PC-9 (cell line): ENCODE measurements around the gene OR56B1. TPM values are rescaled to one million over a fixed set of nuclear protein-coding genes. Genes with fewer than 3 reads are reported as not detected.
"Not testable (repeated sequence)": the region's sequence is repeated elsewhere in the genome, so short reads cannot be mapped to it uniquely, and the experiment has no call there.

ENCODE experiments used
- BruUV-seq: library from RNA; stranded (reverse); fragments of 400-500 nt; replicated peaks from 2 replicates; lab custom pipeline; 2021; lab: Mats Ljungman, UMichigan
- CTCF ChIA-PET: fragments of 300-600 bp; sonication (Branson Sonifier 250); formaldehyde crosslinking; loops from one replicate; lab custom pipeline; 2022; ENCODE audit warnings: antibody characterized with exemption; lab: Charles Lee
- POLR2A ChIA-PET: fragments of 300-600 bp; sonication (Branson Sonifier 250); formaldehyde crosslinking; loops from one replicate; lab custom pipeline; 2022; ENCODE audit warnings: antibody characterized with exemption; ENCODE audit not compliant: unreplicated experiment; lab: Charles Lee
- DNase-seq, 2 experiments: peaks; one replicate each; pipeline versions ENCODE4 v3.0.0 to v3.0.0-alpha.2; 2015 to 2022; ENCODE audit warnings: mixed read lengths in 1 of 2
- H2AFZ ChIP-seq: fragments of 200-600 bp; sonication (generic); 2 replicates; pipeline ENCODE4 v1.8.1; 2017; ENCODE audit warnings: antibody characterized with exemption
- H3F3A ChIP-seq: fragments of 200-600 bp; sonication (generic); 2 replicates; pipeline ENCODE4 v1.8.1; 2017; ENCODE audit warnings: antibody characterized with exemption, mild to moderate bottlenecking, low read depth; ENCODE audit not compliant: insufficient read depth
- H3K27ac ChIP-seq: fragments of 200-600 bp; sonication (generic); 2 replicates; pipeline ENCODE4 v1.6.1; 2016; ENCODE audit warnings: mixed run types
- H3K27me3 ChIP-seq: fragments of 200-600 bp; sonication (generic); 2 replicates; pipeline ENCODE4 v1.6.1; 2016; ENCODE audit warnings: low read depth, mixed run types; ENCODE audit not compliant: insufficient read depth
- H3K36me3 ChIP-seq: fragments of 200-600 bp; sonication (generic); 2 replicates; pipeline ENCODE4 v1.6.1; 2016; ENCODE audit warnings: low read depth, mixed run types
- H3K4me1 ChIP-seq: fragments of 200-600 bp; sonication (generic); replicated peaks from 2 replicates; pipeline ENCODE4 v1.6.1; 2016; ENCODE audit warnings: mixed run types; ENCODE audit not compliant: insufficient read depth
- H3K4me2 ChIP-seq: fragments of 200-600 bp; sonication (generic); 2 replicates; pipeline ENCODE4 v1.6.1; 2017; ENCODE audit warnings: mixed run types
- H3K4me3 ChIP-seq: fragments of 200-600 bp; sonication (generic); 2 replicates; pipeline ENCODE4 v1.6.1; 2016; ENCODE audit warnings: mixed run types
- H3K79me2 ChIP-seq: fragments of 200-600 bp; sonication (generic); 2 replicates; pipeline ENCODE4 v1.6.1; 2017; ENCODE audit warnings: low read depth, mixed run types
- H3K9me2 ChIP-seq: fragments of 200-600 bp; sonication (generic); 2 replicates; pipeline ENCODE4 v1.8.1; 2017; ENCODE audit warnings: mild to moderate bottlenecking; ENCODE audit not compliant: insufficient read depth
- H3K9me3 ChIP-seq: fragments of 200-600 bp; sonication (generic); 2 replicates; pipeline ENCODE4 v1.8.1; 2016; ENCODE audit warnings: low read depth; ENCODE audit not compliant: insufficient read depth
- H4K20me1 ChIP-seq: fragments of 200-600 bp; sonication (generic); 2 replicates; pipeline ENCODE4 v1.8.1; 2017; ENCODE audit not compliant: insufficient read depth
- CTCF ChIP-seq: fragments of 200-600 bp; sonication (generic); conservative IDR thresholded peaks from 2 replicates; pipeline ENCODE4 v1.6.1; 2017; ENCODE audit warnings: mixed run types, antibody characterized with exemption, mild to moderate bottlenecking, moderate library complexity
- EZH2 ChIP-seq: fragments of 200-600 bp; sonication (generic); IDR thresholded peaks from 2 replicates; pipeline ENCODE4 v1.8.0; 2017; ENCODE audit warnings: antibody characterized with exemption, low read depth
- intact Hi-C: fragments of 100-400 bp; cut with micrococcal nuclease; formaldehyde crosslinking; loops from one replicate; pipeline ENCODE4 v1.10.0; 2022; ENCODE audit not compliant: unreplicated experiment
- total RNA-seq: library from RNA; stranded (reverse); gene quantifications from 2 replicates; pipeline ENCODE4 v1.2.3, GENCODE V29; 2021

OR56B1 gene
- total RNA-seq, 1 experiment from 2014 or later = not detected

GRCh38 chr11:5713695-5714094, 22.6 kb upstream of the OR56B1 start:
- Histone ChIP-seq H2AFZ (no peak overlapping the region), H3K4me3 (no peak overlapping the region), H3K36me3 (no peaks in the 10 kb centered on the region), H4K20me1 (no peaks in the 10 kb centered on the region), H3K79me2 (no peaks in the 10 kb centered on the region), H3K4me1 (no peaks in the 10 kb centered on the region), H3K9me2 (no peaks in the 10 kb centered on the region), H3K27ac (no peak overlapping the region), H3F3A (no peaks in the 10 kb centered on the region), H3K27me3 (no peaks in the 10 kb centered on the region; the same call in 1 of the 2 replicates), H3K4me2 (no peak overlapping the region), H3K9me3 (no peaks in the 10 kb centered on the region)
- intact Hi-C loops = loop anchor here (2.0 kb wide), 1 partner anchor 237 kb away; no protein-coding TSS in a partner anchor
- POLR2A ChIA-PET = interaction anchor here (0.6 kb wide), 1 partner anchor 100 kb away, joined by 4 read pairs; no protein-coding TSS in a partner anchor
- CTCF ChIA-PET = no interaction called here
- TF ChIP-seq CTCF (no peak), EZH2 (no peak)
- DNase-seq = no peak
- BruUV-seq = no TSS peak

GRCh38 chr11:5716518-5716917, 19.7 kb upstream of the OR56B1 start:
- POLR2A ChIA-PET, intact Hi-C loops: not testable (repeated sequence)

GRCh38 chr11:5719703-5720495, 16.3 kb upstream of the OR56B1 start:
- H3K9me2 ChIP-seq = no peaks in the 10 kb centered on the region
- intact Hi-C loops = no loop called here
- ChIA-PET CTCF (no interaction called here), POLR2A (no interaction called here)
- no peak overlapping the region for H3K4me2 ChIP-seq
- no peak overlapping the region for H2AFZ ChIP-seq
- H3K79me2 ChIP-seq = no peaks in the 10 kb centered on the region
- no peak overlapping the region for H3K4me3 ChIP-seq
- BruUV-seq = no TSS peak
- no peaks in the 10 kb centered on the region for H4K20me1 ChIP-seq
- H3F3A ChIP-seq = no peaks in the 10 kb centered on the region
- no peaks in the 10 kb centered on the region; the same call in 1 of the 2 replicates for H3K27me3 ChIP-seq
- DNase-seq = no peak
- TF ChIP-seq EZH2 = no peak
- TF ChIP-seq CTCF = no peak
- H3K9me3 ChIP-seq = no peaks in the 10 kb centered on the region
- H3K36me3 ChIP-seq = no peaks in the 10 kb centered on the region
- no peaks in the 10 kb centered on the region for H3K4me1 ChIP-seq
- H3K27ac ChIP-seq = no peak overlapping the region

More at GRCh38 chr11:5716518-5716917, 19.7 kb upstream of the OR56B1 start:
- BruUV-seq, DNase-seq, H2AFZ ChIP-seq, H3K79me2 ChIP-seq, H3K4me1 ChIP-seq, H4K20me1 ChIP-seq, H3K4me3 ChIP-seq, H3K27ac ChIP-seq, H3K27me3 ChIP-seq, CTCF ChIA-PET, H3F3A ChIP-seq, H3K36me3 ChIP-seq, H3K9me3 ChIP-seq, H3K4me2 ChIP-seq, H3K9me2 ChIP-seq: not testable (repeated sequence)
